ENCODE results near the gene CDHR4. TPM values are rescaled to one million over a fixed set of nuclear protein-coding genes. Genes with fewer than 3 reads are reported as not detected.

The CDHR4 gene
- total RNA-seq, 4 donors from 2014 or later = 1.0 TPM; not detected in 3

DNA sequence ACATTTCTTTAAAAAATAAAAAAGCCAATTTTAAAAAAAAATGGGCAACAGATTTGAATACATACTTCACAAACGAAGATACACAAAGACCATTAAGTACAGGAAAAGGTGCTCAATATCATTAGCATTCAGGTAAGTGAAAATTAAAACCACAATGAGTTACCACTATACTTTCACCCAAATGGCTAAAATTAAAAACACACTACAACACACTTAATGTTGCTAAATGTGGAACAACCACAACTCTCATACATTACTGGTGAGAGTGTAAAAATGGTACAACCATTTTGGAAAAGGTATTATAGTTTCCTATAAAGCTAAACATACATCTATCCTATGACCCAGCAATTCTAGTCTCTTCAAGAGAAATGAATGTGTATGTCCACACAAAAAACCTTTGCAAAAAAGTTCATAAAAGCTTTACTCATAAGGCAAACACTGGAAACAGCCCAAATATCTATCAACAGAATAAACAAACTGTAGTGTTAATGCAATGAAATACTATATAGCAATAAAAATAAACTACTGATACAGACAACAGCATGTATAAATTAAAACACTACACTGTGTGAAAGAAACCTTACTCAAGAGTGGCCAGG lies 28.2 kb downstream of the CDHR4 start:
- H3K36me3 ChIP-seq = peaks cover 0 to 9% (median 0%) of the 10 kb centered on the region in 3 donors
- H3K27me3 ChIP-seq = no peaks in the 10 kb centered on the region
- no peak overlapping the region for H3K4me3 ChIP-seq
- no peaks in the 10 kb centered on the region for H3K9me3 ChIP-seq
- H3K4me1 ChIP-seq = no peaks in the 10 kb centered on the region
- DNase-seq = no peak
- no peak overlapping the region for H3K27ac ChIP-seq
- TF ChIP-seq POLR2A (IDR thresholded peaks at IDR 0.05) = no peak
- TF ChIP-seq, protein P1, sequence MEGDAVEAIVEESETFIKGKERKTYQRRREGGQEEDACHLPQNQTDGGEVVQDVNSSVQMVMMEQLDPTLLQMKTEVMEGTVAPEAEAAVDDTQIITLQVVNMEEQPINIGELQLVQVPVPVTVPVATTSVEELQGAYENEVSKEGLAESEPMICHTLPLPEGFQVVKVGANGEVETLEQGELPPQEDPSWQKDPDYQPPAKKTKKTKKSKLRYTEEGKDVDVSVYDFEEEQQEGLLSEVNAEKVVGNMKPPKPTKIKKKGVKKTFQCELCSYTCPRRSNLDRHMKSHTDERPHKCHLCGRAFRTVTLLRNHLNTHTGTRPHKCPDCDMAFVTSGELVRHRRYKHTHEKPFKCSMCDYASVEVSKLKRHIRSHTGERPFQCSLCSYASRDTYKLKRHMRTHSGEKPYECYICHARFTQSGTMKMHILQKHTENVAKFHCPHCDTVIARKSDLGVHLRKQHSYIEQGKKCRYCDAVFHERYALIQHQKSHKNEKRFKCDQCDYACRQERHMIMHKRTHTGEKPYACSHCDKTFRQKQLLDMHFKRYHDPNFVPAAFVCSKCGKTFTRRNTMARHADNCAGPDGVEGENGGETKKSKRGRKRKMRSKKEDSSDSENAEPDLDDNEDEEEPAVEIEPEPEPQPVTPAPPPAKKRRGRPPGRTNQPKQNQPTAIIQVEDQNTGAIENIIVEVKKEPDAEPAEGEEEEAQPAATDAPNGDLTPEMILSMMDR (IDR thresholded peaks at IDR 0.05) = no peak

- H3K4me3 ChIP-seq = no peak overlapping the region
- H3K9me3 ChIP-seq = no peaks in the 10 kb centered on the region
- H3K36me3 ChIP-seq = peaks cover 0 to 6% (median 0%) of the 10 kb centered on the region in 3 donors
- TF ChIP-seq, protein P1 (IDR thresholded peaks at IDR 0.05) = no peak
- TF ChIP-seq POLR2A (IDR thresholded peaks at IDR 0.05) = no peak
- peak in 1 of 3 donors; percentile 14 for DNase-seq
- no peak overlapping the region for H3K27ac ChIP-seq
- H3K4me1 ChIP-seq = no peaks in the 10 kb centered on the region
- no peaks in the 10 kb centered on the region for H3K27me3 ChIP-seq
Observed at GRCh38 chr3:49769926-49770325, 29.7 kb downstream of the CDHR4 start.

DNA sequence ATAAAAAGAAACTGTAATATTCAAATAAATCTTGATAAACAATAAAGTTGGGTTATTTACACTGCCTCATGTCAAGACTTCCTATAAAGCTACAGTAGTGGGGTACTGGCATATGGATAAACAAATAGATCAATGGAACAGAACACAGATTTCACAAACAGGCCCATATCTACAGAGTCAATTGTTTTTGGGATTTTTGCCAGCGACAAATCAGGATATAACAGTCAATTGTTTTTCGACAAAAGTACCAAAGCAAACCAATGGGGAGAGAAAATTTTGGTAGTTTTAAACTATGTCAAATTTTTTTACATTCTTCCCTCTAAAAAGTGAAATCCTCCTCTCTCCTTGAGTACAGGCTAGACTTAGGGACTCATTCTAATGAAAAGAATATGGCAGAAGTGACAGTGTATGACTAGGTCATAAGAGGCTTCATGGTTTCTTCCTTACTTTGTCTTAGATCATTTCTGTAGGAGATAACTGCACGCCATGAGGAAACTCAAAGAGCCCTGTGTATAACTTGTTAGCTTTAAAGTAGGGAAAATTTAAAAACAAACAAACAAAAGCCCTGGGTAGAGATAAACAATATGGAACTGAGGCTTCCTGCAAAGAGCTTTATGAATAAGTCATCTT lies 30.3 kb downstream of the CDHR4 start:
- no peak overlapping the region for H3K27ac ChIP-seq
- H3K9me3 ChIP-seq = no peaks in the 10 kb centered on the region
- H3K4me3 ChIP-seq = no peak overlapping the region
- H3K36me3 ChIP-seq = peaks cover 0 to 6% (median 0%) of the 10 kb centered on the region in 3 donors
- no peaks in the 10 kb centered on the region for H3K27me3 ChIP-seq
- H3K4me1 ChIP-seq = no peaks in the 10 kb centered on the region
- TF ChIP-seq POLR2A (IDR thresholded peaks at IDR 0.05) = no peak
- TF ChIP-seq, protein P1 (IDR thresholded peaks at IDR 0.05) = no peak
- no peak for DNase-seq

DNA sequence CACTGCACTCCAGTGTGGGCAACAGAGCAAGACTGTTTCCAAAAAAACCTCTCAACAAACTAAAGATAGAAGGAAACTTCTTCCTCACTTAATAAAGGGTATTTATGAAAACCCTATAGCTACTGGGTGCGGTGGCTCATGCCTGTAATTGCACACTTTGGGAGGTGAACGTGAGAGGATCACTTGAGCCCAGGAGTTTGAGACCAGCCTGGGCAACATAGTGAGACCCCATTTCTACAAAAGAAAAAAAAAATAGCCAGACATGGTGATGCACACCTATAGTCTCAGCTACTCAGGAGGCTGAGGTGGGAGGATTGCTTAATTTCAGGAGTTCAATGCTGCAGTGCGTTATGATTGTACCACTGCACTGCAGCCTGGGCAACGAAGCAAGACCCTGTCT lies 35.7 kb downstream of the CDHR4 start:
- TF ChIP-seq, protein P1 (IDR thresholded peaks at IDR 0.05) = no peak
- TF ChIP-seq POLR2A (IDR thresholded peaks at IDR 0.05) = no peak
- no peak for DNase-seq
- no peak overlapping the region for H3K27ac ChIP-seq
- H3K36me3 ChIP-seq = peaks cover 0 to 4% (median 0%) of the 10 kb centered on the region in 3 donors
- H3K9me3 ChIP-seq = no peaks in the 10 kb centered on the region
- no peak overlapping the region for H3K4me3 ChIP-seq
- H3K4me1 ChIP-seq = no peaks in the 10 kb centered on the region
- H3K27me3 ChIP-seq = no peaks in the 10 kb centered on the region

DNA sequence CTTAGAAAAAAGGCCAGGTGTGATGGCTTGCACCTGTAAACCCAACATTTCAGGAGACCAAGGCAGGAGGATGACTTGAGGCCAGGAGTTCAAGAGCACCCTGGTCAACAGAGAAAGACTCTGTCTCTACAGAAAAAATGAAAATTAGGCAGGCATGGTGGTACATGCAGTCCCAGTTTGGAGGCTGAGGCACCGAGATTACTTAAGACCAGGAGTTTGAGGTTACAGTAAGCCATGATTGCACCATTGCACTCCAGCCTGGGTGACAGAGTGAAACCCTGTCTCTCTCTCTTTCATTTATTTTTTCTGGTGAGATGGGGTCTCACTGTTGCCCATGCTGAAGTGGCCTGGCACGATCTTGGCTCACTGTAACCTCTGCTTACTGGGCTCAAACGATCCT lies 38.0 kb downstream of the CDHR4 start:
- TF ChIP-seq, protein P1 (IDR thresholded peaks at IDR 0.05) = no peak
- no peak for TF ChIP-seq POLR2A (IDR thresholded peaks at IDR 0.05)
- Histone ChIP-seq H3K9me3 (no peaks in the 10 kb centered on the region), H3K4me1 (no peaks in the 10 kb centered on the region), H3K36me3 (peaks cover 0 to 4% (median 0%) of the 10 kb centered on the region in 3 donors), H3K27me3 (no peaks in the 10 kb centered on the region), H3K4me3 (no peak overlapping the region), H3K27ac (no peak overlapping the region)
- no peak for DNase-seq
